HepG2 (cell line): ENCODE results near the gene ZIK1. TPM values are rescaled to one million over a fixed set of nuclear protein-coding genes. Genes with fewer than 3 reads are reported as not detected.

ENCODE experiments used
- ADNP ChIP-seq: sonication (generic); formaldehyde crosslinking; IDR thresholded peaks from 2 replicates; pipeline ENCODE4 v1.4.0; 2020; ENCODE audit warnings: missing genetic modification reagents
- AKAP8 ChIP-seq: sonication (generic); formaldehyde crosslinking; IDR thresholded peaks from 2 replicates; pipeline ENCODE4 v1.5.1; 2020; ENCODE audit warnings: mild to moderate bottlenecking, missing genetic modification reagents
- ATF7-NPFF ChIP-seq: sonication (generic); formaldehyde crosslinking; IDR thresholded peaks from 2 replicates; pipeline ENCODE4 v1.8.1; 2023; ENCODE audit warnings: mild to moderate bottlenecking, low read depth, missing genetic modification reagents, moderate library complexity
- ATM ChIP-seq: fragments of 450-650 bp; IDR thresholded peaks from 2 replicates; pipeline ENCODE4 v1.7.1; 2017; ENCODE audit warnings: mild to moderate bottlenecking, borderline replicate concordance
- EED ChIP-seq: sonication (generic); formaldehyde crosslinking; IDR thresholded peaks from 2 replicates; pipeline ENCODE4 v1.5.0; 2020; ENCODE audit warnings: mild to moderate bottlenecking, missing genetic modification reagents
- ERF ChIP-seq: IDR thresholded peaks from 2 replicates; pipeline ENCODE4 v1.6.1; 2018; ENCODE audit warnings: missing biosample characterization, missing genetic modification reagents
- FOXP1 ChIP-seq, 2 experiments: fragments of 450-650 bp in 1 of 2; IDR thresholded peaks; 2 replicates each; pipeline ENCODE4 v1.6.1; 2017 to 2018; ENCODE audit warnings: antibody characterized with exemption in 1 of 2
- GATAD1 ChIP-seq: IDR thresholded peaks from 2 replicates; pipeline ENCODE4 v1.6.1; 2016; ENCODE audit warnings: missing genetic modification reagents, missing compliant biosample characterization
- HNF4G ChIP-seq, 2 experiments: sonication (generic) in 1 of 2; formaldehyde crosslinking in 1 of 2; IDR thresholded peaks; 2 replicates each; pipeline versions ENCODE4 v1.4.0 to v1.6.1; 2011 to 2020; ENCODE audit warnings: borderline replicate concordance in 2 of 2, low read depth in 2 of 2, mild to moderate bottlenecking in 2 of 2, low read length in 1 of 2, missing genetic modification reagents in 1 of 2, moderate library complexity in 1 of 2
- KDM2A ChIP-seq: sonication (generic); formaldehyde crosslinking; IDR thresholded peaks from 2 replicates; pipeline ENCODE4 v1.4.0; 2020; ENCODE audit warnings: low read depth, missing genetic modification reagents, borderline replicate concordance
- MLLT10 ChIP-seq: sonication (generic); formaldehyde crosslinking; IDR thresholded peaks from 2 replicates; pipeline ENCODE4 v1.4.0; 2020; ENCODE audit warnings: missing genetic modification reagents
- MZF1 ChIP-seq: sonication (generic); formaldehyde crosslinking; IDR thresholded peaks from 2 replicates; pipeline ENCODE4 v1.8.1; 2023; ENCODE audit warnings: mild to moderate bottlenecking, missing genetic modification reagents, borderline replicate concordance
- NFYB ChIP-seq: sonication (generic); formaldehyde crosslinking; IDR thresholded peaks from 2 replicates; pipeline ENCODE4 v1.4.0; 2020; ENCODE audit warnings: missing genetic modification reagents
- NR2C2 ChIP-seq: sonication (generic); formaldehyde crosslinking; IDR thresholded peaks from 2 replicates; pipeline ENCODE4 v1.4.0; 2020; ENCODE audit warnings: missing genetic modification reagents, mild to moderate bottlenecking, moderate library complexity, borderline replicate concordance
- RAD21 ChIP-seq: fragments of 450-650 bp; formaldehyde crosslinking; IDR thresholded peaks from 2 replicates; pipeline ENCODE4 v1.5.0; 2020; ENCODE audit warnings: mild to moderate bottlenecking
- SMAD3 ChIP-seq: sonication (generic); formaldehyde crosslinking; IDR thresholded peaks from 2 replicates; pipeline ENCODE4 v1.4.0; 2020; ENCODE audit warnings: missing genetic modification reagents
- SP2 ChIP-seq: sonication (generic); formaldehyde crosslinking; IDR thresholded peaks from 2 replicates; pipeline ENCODE4 v1.5.1; 2020; ENCODE audit warnings: mild to moderate bottlenecking, missing genetic modification reagents
- ZKSCAN5 ChIP-seq: sonication (generic); formaldehyde crosslinking; IDR thresholded peaks from 2 replicates; pipeline ENCODE4 v1.5.1; 2020; ENCODE audit warnings: mild to moderate bottlenecking, missing genetic modification reagents
- ZNF138 ChIP-seq: sonication (generic); formaldehyde crosslinking; IDR thresholded peaks from 2 replicates; pipeline ENCODE4 v1.5.0; 2020; ENCODE audit warnings: mild to moderate bottlenecking, low read depth, missing genetic modification reagents
- ZNF33B ChIP-seq: sonication (generic); formaldehyde crosslinking; IDR thresholded peaks from 2 replicates; pipeline ENCODE4 v1.5.1; 2020; ENCODE audit warnings: mild to moderate bottlenecking, missing genetic modification reagents
- ZNF383 ChIP-seq: sonication (generic); formaldehyde crosslinking; IDR thresholded peaks from 2 replicates; pipeline ENCODE4 v1.4.0; 2020; ENCODE audit warnings: missing genetic modification reagents, mild to moderate bottlenecking, borderline replicate concordance
- ZNF615 ChIP-seq: sonication (generic); formaldehyde crosslinking; IDR thresholded peaks from 2 replicates; pipeline ENCODE4 v1.5.0; 2020; ENCODE audit warnings: mild to moderate bottlenecking, missing genetic modification reagents, borderline replicate concordance
- ZNF772 ChIP-seq: sonication (generic); formaldehyde crosslinking; IDR thresholded peaks from 2 replicates; pipeline ENCODE4 v1.5.0; 2020; ENCODE audit warnings: mild to moderate bottlenecking, missing genetic modification reagents
- ZNF850 ChIP-seq: sonication (generic); formaldehyde crosslinking; conservative IDR thresholded peaks from 2 replicates; pipeline ENCODE4 v1.9.0; 2021; ENCODE audit warnings: mild to moderate bottlenecking, missing genetic modification reagents
- polyA plus RNA-seq, 8 experiments: library from polyadenylated mRNA; depleted of rRNA in 3 of 8; stranded (reverse) in 7 of 8; unstranded in 1 of 8; fragments of >200 nt; fragmentation: Illumina TruSeq in 4 of 8; extraction: Trizol in 4 of 8; gene quantifications; 2 replicates each; pipeline versions ENCODE4 v1.2.1 to v1.2.3, GENCODE V29; 2011 to 2016; ENCODE audit warnings: low read depth in 4 of 8, missing spikeins in 1 of 8, mixed read lengths in 1 of 8; ENCODE audit not compliant: insufficient read depth in 1 of 8
- total RNA-seq, 5 experiments: library from RNA; depleted of rRNA; stranded (reverse); fragments of >200 nt; fragmentation: Illumina TruSeq; extraction: Trizol; gene quantifications; 2 replicates each; pipeline ENCODE4 v1.2.3, GENCODE V29; 2016; ENCODE audit warnings: low read depth in 1 of 5
- TF ChIP-seq, protein P1 (sequence below): sonication (generic); formaldehyde crosslinking; IDR thresholded peaks from 2 replicates; pipeline ENCODE4 v1.5.1; 2020; ENCODE audit warnings: mild to moderate bottlenecking, missing genetic modification reagents, borderline replicate concordance
- TF ChIP-seq, protein P2 (sequence below): sonication (generic); formaldehyde crosslinking; IDR thresholded peaks from 2 replicates; pipeline ENCODE4 v1.4.0; 2020; ENCODE audit warnings: missing genetic modification reagents
- TF ChIP-seq, protein P3 (sequence below): sonication (generic); formaldehyde crosslinking; conservative IDR thresholded peaks from 2 replicates; pipeline ENCODE4 v1.8.1; 2023; ENCODE audit warnings: missing genetic modification reagents

The ZIK1 gene
- total and polyA plus RNA-seq, 2 of the 13 experiments (the other 11 are each of a cell fraction or from before 2014, with no cell fraction given) = 2.1 to 7.2 TPM

DNA sequence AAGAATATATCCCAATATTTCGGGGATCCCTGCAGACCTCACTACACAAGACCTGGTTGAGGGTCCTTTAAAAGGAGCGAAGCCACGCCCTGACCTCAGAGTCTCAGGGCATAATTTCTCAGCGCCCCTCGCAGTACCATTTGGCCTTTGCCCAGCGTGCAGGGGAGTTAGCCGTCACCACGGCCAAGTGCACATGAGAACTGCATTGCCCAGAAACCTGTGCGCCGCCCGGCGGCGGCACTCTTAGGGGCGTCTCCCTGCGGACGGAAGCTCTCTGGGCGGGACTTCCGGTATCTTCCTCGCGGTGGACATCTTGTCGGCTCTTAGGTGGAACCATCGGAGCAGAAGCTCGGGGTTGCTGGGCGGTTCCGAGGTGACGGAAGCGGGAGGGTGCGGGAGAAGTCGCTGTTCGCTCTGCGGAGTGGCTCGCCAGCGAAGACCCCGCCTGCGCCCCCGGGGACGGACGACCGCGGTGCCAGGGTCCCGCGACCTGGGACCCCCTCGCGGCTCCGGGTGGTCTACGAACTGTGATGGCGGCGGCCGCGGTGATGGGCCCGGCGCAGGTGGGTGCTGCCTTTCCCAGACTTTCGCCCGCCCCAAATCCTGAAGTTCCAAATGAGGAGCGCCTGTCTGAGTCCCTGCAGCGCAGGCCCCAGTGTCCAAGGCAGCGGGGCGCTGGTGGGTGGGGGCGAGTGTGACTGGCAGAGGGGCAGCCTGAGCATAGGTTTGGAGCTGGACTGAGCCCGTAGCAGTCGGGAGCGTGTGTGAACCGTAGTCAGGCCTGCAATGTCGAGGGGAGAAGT lies 30.2 kb downstream of the ZIK1 start, which contains the start of gene ZNF134 (continued):
- TF ChIP-seq KDM2A = peak; percentile 84; the same call in 1 of the 2 replicates
- TF ChIP-seq ZNF615 (CRISPR knock-in tag) = no peak
- peak; percentile 84 for TF ChIP-seq GATAD1 (CRISPR knock-in tag)
- TF ChIP-seq MLLT10 (CRISPR knock-in tag) = no peak
- TF ChIP-seq MZF1 (CRISPR knock-in tag) = no peak
- TF ChIP-seq ADNP (CRISPR knock-in tag) = no peak
- peak; percentile 80 for TF ChIP-seq ATF7-NPFF (CRISPR knock-in tag)
- TF ChIP-seq ZNF850 (CRISPR knock-in tag) = 0 out of 2 replicates have a peak, but pooled peaks have one; percentile 54
- TF ChIP-seq, protein P1, sequence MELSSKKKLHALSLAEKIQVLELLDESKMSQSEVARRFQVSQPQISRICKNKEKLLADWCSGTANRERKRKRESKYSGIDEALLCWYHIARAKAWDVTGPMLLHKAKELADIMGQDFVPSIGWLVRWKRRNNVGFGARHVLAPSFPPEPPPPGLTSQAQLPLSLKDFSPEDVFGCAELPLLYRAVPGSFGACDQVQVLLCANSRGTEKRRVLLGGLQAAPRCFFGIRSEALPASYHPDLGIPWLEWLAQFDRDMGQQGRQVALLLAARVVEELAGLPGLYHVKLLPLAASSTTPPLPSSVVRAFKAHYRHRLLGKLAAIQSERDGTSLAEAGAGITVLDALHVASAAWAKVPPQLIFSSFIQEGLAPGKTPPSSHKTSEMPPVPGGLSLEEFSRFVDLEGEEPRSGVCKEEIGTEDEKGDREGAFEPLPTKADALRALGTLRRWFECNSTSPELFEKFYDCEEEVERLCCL (CRISPR knock-in tag) = no peak
- TF ChIP-seq AKAP8 (CRISPR knock-in tag) = peak; percentile 74; the same call in 1 of the 2 replicates
- TF ChIP-seq EED (CRISPR knock-in tag) = peak; percentile 89
- TF ChIP-seq ZNF383 (CRISPR knock-in tag) = 0 out of 2 replicates have a peak, but pooled peaks have one; percentile 45
- TF ChIP-seq HNF4G (IDR thresholded peaks at IDR 0.05; ENCODE audit: borderline replicate concordance, low read depth, low read length) = no peak
- TF ChIP-seq HNF4G (CRISPR knock-in tag; IDR thresholded peaks at IDR 0.05; ENCODE audit: borderline replicate concordance, low read depth) = no peak
- TF ChIP-seq ZNF772 (CRISPR knock-in tag) = peak; percentile 82; the same call in 1 of the 2 replicates
- peak; percentile 59 for TF ChIP-seq NFYB
- TF ChIP-seq ZKSCAN5 = no peak
- TF ChIP-seq RAD21 (CRISPR knock-in tag) = no peak; the same call in 1 of the 2 replicates
- TF ChIP-seq, protein P2, sequence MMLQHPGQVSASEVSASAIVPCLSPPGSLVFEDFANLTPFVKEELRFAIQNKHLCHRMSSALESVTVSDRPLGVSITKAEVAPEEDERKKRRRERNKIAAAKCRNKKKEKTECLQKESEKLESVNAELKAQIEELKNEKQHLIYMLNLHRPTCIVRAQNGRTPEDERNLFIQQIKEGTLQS = no peak
- 0 out of 2 replicates have a peak, but pooled peaks have one; percentile 68 for TF ChIP-seq ERF (CRISPR knock-in tag)
- peak; percentile 90; the same call in 1 of the 2 replicates for TF ChIP-seq ZNF138 (CRISPR knock-in tag)
- TF ChIP-seq NR2C2 = peak; percentile 71
- TF ChIP-seq ZNF33B (CRISPR knock-in tag) = no peak
- TF ChIP-seq FOXP1 (IDR thresholded peaks at IDR 0.05) = no peak
- TF ChIP-seq FOXP1 (CRISPR knock-in tag; IDR thresholded peaks at IDR 0.05) = no peak
- TF ChIP-seq, protein P3, sequence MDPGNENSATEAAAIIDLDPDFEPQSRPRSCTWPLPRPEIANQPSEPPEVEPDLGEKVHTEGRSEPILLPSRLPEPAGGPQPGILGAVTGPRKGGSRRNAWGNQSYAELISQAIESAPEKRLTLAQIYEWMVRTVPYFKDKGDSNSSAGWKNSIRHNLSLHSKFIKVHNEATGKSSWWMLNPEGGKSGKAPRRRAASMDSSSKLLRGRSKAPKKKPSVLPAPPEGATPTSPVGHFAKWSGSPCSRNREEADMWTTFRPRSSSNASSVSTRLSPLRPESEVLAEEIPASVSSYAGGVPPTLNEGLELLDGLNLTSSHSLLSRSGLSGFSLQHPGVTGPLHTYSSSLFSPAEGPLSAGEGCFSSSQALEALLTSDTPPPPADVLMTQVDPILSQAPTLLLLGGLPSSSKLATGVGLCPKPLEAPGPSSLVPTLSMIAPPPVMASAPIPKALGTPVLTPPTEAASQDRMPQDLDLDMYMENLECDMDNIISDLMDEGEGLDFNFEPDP (CRISPR knock-in tag) = 0 out of 2 replicates have a peak, but pooled peaks have one; percentile 82
- no peak for TF ChIP-seq ATM
- peak; percentile 60; the same call in 1 of the 2 replicates for TF ChIP-seq SMAD3
- TF ChIP-seq SP2 (CRISPR knock-in tag) = peak; percentile 88
